HG03064 (cell line): ENCODE measurements around the gene PDF.

ENCODE experiments used
- ATAC-seq: cut with Tn5 transposase; IDR thresholded peaks from one replicate; pipeline ENCODE4 v1.9.1; 2021; ENCODE audit warnings: low read depth; ENCODE audit not compliant: unreplicated experiment

PDF gene

GRCh38 chr16:69286941-69287713 is 43.3 kb downstream of the PDF start:
- no peak for ATAC-seq

GRCh38 chr16:69285240-69285639 is 45.1 kb downstream of the PDF start:
- no peak for ATAC-seq

- no peak for ATAC-seq
Measured at GRCh38 chr16:69283851-69284250, 46.5 kb downstream of the PDF start.

GRCh38 chr16:69277413-69277812 is 53.0 kb downstream of the PDF start:
- ATAC-seq: no peak
